ENCODE data around the gene TAS2R3.

TAS2R3 gene

GRCh38 chr7:141792526-141792925 lies 28.6 kb downstream of the TAS2R3 start:
- Mint-ChIP-seq H3K9me3 (no peaks in the 10 kb centered on the region), H3K27me3 (ENCODE audit: low read depth) (no peaks in the 10 kb centered on the region), H3K4me3 (no peak overlapping the region), H3K4me1 (no peaks in the 10 kb centered on the region), H3K27ac (no peak overlapping the region), H3K36me3 (ENCODE audit: low read depth) (peaks cover 39% of the 10 kb centered on the region)
- TF ChIP-seq, protein P1, sequence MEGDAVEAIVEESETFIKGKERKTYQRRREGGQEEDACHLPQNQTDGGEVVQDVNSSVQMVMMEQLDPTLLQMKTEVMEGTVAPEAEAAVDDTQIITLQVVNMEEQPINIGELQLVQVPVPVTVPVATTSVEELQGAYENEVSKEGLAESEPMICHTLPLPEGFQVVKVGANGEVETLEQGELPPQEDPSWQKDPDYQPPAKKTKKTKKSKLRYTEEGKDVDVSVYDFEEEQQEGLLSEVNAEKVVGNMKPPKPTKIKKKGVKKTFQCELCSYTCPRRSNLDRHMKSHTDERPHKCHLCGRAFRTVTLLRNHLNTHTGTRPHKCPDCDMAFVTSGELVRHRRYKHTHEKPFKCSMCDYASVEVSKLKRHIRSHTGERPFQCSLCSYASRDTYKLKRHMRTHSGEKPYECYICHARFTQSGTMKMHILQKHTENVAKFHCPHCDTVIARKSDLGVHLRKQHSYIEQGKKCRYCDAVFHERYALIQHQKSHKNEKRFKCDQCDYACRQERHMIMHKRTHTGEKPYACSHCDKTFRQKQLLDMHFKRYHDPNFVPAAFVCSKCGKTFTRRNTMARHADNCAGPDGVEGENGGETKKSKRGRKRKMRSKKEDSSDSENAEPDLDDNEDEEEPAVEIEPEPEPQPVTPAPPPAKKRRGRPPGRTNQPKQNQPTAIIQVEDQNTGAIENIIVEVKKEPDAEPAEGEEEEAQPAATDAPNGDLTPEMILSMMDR (IDR thresholded peaks at IDR 0.05; ENCODE audit: unreplicated experiment in 3 of 3) = no peak

Data from nephron (organoid).